NCI-H187 treated with DMSO at 0.1 percent for 48 hours (cell line): ENCODE data around the gene OR7G2.

Experiments used
- DNase-seq: peaks from one replicate; lab custom pipeline; 2025; lab: John Stamatoyannopoulos, UW

Gene OR7G2

DNA sequence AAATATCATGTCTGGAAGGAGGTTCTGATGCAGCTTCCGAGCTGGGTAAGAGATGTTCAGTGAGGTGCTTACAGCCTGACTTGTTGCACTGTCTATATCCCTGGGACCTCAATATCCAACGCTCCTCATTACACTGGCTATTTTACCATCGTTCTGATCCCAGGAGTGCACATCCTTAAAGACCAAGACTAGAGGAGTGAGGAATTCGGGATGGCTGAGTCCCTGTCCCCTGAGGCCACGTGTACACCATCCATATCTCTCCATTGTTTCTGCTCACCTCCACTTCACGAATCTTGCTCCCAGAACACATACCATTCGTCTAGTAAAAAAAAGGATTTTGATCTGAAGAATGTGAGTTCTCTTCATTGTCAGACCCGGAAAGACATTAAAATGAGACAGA, at the start of gene OR7G2:
OR7G2 (minus strand) TSS at position 101 of the 400 bp plus-strand sequence. CDS start 4,232 bp downstream, outside the sequence.
- DNase-seq = no peak

DNA sequence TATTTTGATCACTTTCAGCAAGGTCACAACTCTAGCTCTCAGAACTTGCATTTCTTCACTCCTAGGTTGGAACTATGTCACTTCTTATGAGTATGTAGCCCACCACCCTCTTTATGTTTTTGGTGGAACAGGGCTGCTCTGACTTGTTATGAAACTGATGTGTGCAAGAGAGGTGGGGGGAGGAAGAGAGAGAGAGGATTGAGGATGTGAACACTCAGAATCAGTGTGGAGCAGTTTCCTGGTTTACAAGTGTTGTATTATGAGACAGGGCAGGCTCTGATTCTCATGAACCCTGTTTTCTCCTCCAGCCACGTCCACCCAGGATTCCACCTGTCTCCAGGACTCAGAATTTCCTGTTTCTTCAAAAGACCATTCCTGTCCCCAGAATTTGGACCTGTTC, 49.0 kb upstream of the OR7G2 start:
- no peak for DNase-seq

DNA sequence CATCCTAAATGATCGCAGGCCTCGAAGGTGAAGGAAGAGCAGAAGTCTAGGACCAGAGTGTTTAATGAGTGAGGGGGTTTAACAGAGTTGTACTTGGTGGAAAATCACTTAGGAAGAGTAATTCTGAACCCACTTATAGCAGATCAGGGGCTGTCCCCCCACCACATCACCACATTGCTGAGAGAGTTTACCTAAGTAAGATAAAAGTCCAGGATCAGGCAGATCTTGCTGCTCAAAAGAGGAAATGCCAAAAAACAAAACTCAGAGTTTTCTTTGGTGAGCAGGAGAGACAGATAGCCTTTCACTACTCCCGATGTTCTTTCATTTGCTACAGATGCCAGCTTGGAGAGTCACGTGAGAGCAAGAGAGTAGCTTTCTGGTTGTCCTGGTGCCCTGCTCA, 48.3 kb upstream of the OR7G2 start:
- no peak for DNase-seq

DNA sequence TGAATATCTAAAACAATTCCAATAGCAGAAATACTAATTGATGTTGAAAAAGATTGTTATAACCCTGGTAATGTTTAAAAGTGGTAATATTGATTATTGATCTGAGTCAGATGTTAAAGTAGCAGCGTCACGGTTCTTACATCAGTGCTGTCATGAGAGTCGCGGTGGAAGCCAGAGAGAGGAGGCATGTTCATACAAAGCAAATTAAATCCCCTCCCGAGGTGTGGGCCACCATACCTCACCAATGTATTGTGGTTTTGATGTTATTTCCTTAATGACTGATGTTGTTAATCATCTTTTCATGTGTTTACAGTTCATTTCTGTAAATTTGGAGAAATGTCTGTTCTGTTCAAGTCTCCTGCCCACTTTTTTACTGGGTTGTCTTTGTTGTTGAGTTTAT, 44.1 kb upstream of the OR7G2 start:
- no peak for DNase-seq

DNA sequence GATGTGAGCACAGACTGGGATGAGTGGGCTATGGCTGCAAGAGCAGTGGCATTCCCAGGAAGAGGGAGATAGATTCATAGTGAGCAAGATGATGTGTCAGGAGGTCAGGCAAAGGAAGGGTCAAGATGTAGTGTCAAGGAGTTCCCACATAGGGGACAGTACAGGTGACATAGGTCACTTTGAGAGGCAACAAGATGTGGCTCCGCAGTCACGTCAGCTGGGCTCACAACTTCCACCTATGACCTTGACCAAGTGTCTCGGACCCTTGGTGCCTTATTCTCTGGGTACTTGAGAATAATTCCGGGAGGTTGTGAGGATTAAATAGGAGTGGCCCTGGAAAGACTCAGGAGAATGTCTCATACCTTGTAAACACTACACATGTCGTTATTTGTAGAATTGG, 43.4 kb upstream of the OR7G2 start:
- no peak for DNase-seq

DNA sequence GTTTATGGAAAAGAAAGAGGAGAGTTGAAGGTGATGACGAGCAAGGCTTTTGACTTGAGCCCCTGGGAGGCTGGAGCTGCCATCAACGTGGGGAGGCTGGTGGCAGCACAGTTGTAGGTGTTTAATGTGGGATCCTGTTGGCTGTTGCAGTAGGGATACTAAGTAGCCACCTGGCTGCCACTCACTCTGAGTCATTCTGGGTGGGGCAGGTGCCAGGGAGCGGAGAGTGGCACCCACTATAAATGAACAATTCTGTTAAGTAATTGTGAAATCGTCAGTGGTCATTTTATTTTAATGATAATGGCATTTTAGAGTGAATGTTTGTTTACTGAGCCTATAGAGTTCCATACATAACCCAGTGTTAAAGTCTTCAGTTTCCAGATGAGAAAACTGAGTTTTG, 42.7 kb upstream of the OR7G2 start:
- DNase-seq = no peak

DNA sequence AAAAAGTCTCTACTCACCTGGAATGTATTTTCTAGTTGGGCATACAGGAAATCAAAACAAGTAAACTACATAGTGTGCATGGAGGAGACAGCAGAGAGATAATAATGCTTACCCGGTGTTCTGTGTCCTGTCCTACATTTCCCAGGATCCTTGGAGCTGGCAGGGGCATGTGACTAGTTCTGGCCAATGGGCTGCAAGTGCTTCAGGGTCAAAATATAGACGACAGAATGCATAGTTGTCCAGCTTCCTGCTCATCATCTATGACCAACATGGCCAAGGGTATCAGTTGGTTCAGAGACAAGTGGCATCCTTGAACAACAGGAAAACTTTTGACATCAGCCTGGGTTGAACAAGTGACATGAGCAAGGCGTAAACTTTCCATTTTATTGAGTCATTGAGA, 41.4 kb upstream of the OR7G2 start:
- no peak for DNase-seq

DNA sequence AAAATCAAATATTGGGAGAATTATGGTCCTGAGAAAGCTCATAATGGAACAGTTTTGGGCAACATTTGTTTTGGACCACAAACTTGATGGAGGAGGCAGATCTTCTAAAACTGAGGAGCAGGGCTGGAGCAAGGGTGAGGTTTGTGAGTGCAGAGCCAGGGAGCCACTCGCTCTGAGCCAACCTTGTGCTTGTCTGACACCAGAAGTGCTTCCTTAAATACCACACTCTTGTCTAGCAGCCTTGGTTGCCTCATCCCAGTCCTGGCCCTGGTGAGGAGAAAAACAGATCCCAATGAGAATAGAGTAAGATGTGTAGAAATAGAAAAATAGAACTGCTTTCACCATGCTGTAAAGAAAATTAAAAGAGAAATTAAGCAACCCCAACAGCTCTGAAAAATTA, 39.6 kb upstream of the OR7G2 start:
- DNase-seq = no peak

DNA sequence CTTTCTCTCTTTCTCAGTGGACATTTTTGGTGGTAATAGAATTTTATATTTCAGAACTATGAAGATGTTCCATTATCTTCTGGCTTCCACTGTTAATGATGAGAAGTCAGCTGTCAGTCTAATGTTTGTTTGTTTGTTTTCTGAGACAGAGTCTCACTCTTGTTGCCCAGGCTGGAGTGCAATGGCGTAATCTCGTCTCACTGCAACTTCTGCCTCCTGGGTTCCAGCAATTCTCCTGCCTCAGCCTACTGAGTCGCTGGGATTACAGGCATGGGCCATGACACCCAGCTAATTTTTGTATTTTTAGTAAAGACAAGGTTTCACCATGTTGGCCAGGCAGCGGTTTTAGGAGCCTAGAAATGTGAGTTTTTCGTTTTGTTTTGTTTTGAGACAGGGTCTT, 37.6 kb upstream of the OR7G2 start:
- DNase-seq = no peak

DNA sequence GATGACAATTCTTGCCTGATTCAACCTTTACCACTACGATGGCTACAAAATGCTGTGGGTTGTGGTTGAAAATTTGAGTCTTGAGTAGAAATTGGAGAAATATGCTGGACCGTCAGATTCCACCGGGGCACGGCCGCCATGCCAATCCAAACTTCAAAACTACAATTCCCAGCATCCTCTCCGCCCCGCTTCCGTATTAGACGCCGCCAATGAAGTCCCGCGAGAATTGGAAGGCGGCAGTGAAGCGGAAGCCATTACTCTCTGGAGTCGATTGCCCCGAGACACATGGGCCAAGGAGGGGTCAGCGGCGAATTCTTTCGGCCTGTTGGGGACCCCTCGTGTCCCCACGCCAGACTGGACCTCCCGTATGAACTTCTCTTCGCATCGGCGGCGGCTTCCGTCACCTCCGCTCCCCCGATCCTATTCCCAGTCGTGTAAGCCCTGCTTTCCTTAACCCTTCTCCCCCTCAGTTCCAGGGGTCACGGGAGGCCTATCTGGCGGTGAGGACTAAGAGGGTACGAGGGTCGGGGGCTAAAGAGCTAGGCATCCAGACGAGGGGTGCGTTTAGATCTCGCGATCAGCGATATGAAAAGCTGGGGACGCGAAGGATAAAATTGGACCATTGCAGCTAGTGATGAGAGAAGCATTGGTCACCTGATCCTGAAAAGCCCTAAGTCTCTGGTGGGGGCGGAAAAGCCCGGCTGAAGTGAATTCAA, 33.0 kb upstream of the OR7G2 start, which contains the start of gene ZNF317:
ZNF317 (plus strand) TSS at position 239 of the 716 bp plus-strand sequence. CDS start 15,620 bp downstream, outside the sequence.
- DNase-seq = peak; percentile 66

DNA sequence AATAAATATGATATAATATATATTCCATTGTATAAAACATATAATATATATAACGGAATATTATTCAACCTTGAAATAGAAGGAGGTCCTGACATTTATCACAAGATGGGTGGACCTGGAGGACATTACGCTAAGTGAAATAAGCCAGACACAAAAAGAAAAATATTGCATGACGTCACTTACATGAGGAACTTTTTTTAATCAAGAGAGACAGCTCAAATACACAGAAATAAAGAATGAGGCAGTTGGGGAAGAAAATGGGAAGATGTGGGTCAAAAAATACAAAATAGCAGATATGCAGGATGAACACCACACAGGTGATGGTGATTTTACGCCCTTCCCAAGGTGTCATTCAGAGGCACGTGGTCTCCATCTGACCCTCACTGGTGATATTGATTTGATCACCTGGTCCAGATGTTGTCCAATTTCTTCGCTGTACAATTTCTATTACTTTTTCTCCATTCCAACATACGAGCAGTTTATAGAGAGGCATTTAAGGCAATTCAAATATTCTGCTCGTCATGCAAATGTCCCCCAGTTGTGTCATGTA, 32.4 kb upstream of the OR7G2 start:
- no peak for DNase-seq

DNA sequence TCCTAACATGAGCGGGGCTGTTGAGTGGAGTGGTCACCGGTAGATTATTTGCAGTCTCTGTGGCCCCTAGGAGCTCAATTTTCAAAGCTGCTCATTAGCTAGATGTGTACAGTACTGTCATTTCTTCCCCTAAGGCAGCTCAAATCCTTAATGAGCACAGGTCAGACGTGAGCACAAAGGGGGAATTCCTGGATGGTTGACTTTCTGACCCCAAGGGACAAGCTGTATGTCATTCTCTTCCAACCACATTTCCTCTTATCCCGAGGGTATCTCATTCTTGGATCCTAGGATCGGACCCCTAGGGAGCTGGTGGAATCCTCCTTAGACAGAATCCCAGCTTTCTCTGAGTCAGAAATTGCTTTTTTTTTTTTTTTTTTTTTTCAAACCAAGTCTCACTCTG, 25.1 kb upstream of the OR7G2 start:
- DNase-seq = no peak

DNA sequence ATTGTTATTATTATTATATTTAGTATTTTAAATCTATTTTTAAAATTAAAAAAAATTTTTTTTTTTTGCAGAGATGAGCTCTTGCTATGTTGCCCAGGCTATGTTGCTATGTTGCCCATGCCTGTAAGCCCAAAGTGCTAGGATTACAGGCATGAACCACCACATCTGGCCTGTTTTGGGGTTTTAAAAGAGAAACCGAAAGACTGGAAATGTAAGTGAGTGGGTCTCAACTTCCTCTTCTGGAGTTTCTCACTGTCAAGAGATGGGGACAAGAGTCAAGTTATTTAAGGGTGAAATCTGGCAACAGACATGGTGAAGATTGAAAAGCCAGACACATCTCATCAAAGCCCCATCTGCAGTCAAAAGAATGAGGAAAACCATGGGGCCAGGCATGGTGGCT, 23.7 kb upstream of the OR7G2 start:
- DNase-seq = no peak

DNA sequence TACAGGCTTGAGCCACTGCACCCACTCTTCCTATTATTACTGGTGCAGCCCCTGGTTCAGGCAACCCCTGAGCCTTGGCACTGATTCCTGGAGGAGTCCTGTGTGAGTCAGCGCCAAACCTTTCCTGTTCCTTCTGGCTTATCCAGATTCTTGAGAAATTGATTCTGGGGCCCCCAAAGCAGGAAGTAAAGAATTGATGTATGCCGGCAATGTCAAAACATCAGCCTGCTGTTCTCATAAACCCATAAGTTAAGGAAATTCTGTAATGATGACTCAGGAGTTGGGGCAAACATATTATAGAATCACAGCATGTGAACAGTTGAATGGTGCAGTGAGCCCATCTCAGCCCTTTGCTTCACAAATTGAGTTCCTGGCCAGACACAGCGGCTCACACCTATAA, 20.9 kb upstream of the OR7G2 start:
- no peak for DNase-seq

DNA sequence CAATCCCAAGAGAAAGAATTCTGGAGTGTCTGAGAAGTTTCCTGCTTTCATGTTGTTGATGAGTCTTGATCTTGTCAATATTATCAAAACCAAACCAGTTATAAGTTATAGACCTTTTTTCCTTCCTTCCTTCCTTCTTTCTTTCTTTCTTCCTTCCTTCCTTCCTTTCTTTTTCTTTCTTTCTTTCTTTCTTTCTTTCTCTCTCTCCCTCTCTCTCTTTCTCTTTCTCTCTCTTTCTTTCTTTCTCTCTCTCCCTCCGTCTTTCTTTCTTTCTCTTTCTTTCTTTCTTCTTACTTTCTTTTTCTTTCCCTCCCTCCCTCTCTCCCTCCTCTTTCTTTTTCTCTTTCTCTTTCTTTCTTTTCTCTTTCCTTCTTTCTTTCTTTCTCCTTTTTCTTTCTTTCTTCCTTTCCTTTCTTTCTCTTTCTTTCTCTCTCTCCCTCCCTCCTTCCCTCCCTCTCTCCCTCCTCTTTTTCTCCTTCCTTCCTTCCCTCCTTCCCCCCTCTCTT, 19.7 kb upstream of the OR7G2 start, which contains the start of gene OR7G3:
OR7G3 (minus strand) TSS at position 51 of the 506 bp plus-strand sequence; CDS start at position 51, 0 bp downstream.
- no peak for DNase-seq

DNA sequence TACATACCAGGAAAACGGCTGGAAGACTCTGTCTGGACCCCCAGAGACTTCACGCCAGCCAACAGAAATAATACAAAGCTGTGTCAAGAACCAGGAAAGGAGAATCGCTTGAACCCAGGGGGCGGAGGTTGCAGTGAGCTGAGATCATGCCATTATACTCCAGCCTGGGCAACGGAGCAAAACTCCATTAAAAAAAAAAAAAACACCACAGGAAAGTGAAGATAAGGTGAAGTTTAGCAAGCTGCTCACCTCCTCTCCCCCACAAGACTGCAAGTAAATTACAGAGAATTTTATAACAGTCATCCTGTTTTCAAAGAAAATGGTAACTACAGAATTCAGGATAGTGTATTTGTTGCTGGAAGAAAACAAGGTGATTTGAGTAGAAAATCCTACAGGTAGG, 9.3 kb upstream of the OR7G2 start:
- DNase-seq = no peak

DNA sequence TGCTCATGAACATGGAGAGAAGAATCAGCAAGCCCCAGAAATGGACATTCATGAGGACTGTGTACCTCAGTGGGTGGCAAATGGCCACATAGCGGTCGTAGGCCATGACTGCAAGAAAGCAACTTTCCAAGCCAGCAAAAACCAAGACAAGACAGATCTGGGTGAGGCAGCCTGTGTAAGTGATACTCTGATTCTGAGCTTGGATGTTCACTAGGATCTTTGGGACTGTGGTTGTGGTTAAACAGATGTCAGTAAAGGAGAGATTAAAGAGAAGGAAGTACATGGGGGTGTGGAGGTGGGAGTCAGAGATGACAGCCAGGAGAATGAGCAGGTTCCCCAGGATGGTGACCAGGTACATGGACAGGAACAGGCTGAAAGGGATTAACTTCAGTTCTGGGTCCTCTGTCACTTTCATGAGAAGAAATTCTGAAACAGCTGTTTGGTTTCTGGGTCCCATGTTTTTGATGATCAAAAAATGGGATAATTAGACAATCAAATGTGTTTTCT, 8.1 kb upstream of the OR7G2 start, which contains the start of gene OR7G1:
OR7G1 (minus strand) TSS at position 457 of the 507 bp plus-strand sequence; CDS start at position 457, 0 bp downstream.
- no peak for DNase-seq

DNA sequence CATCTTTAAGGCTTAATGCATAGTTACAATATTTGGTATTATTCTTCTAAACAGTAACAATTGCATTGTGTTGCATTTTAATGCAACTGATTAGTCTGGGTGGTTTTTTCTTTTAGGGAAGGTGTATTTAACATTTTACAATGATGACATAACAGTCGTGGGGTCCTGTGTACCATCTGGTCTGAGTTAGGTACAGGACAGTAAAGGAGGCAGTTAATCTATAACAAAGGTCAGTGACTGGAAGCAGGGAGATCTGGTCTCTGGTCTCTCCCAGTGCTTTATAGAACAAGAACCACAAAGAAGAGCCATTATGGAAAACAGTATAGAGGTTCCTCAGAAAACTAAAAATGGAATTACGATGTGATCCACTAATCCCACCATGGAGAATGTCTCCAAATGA, 2.7 kb upstream of the OR7G2 start:
- DNase-seq = no peak

DNA sequence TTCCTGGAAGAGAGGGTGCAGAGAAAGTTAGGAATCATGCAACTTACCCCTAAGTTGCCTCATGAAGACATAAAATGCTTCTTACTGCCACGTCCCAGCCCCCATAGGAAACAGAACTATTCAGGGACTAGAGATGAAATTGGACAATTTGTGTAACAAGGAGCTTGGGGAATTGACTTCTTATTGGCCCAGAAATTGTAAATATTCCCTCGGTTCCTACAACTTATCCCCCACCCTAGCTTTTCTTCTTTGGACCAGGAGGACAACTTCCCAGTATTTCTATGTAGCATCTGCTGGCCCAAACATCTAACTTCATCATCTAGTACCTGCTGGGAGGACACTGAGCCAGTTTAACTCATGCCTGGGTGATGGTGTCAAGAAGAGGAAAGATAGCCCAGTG, 20.5 kb downstream of the OR7G2 start, which contains the start of gene OR1M1:
OR1M1 (plus strand) TSS at position 301 of the 400 bp plus-strand sequence. CDS start 6,184 bp downstream, outside the sequence.
- no peak for DNase-seq

DNA sequence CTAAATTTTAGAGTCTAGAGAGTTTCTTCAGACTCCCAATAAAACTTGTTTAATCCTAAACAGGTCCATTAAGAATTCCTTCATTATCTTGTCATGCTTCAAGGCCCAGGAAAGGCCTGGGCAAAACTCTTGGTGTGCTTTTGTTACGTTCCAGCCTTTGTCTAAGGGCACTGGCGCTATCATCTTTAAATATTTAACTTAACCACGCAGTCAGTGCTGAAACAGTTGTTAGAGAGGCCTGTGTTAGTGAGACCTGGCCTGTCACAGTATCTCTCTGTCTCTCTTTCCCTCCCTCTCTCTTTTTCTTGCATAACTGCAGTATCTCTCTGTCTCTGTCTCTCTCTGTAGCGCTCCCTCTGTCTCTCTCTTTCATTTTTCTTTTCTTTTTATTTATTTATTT, 28.6 kb downstream of the OR7G2 start:
- no peak for DNase-seq

DNA sequence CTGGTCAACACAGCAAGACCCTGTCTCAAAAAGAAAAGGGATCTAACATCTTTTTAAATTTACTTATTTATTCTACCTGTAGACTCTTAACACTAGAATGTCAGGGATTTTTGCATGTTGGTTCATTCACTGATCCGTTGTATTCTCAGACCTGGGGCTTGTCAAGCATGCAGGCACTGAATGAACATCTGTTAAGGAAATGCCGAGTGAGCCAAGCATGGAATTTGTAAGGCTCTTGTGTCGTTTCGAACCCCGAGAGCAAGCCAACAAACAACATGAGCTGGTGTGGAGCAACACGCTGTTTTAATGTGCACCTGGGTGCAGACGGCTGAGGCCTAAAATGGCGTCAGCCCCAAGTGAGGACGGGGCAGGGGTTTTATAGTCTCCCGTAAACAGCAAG, 30.4 kb downstream of the OR7G2 start:
- DNase-seq = no peak

DNA sequence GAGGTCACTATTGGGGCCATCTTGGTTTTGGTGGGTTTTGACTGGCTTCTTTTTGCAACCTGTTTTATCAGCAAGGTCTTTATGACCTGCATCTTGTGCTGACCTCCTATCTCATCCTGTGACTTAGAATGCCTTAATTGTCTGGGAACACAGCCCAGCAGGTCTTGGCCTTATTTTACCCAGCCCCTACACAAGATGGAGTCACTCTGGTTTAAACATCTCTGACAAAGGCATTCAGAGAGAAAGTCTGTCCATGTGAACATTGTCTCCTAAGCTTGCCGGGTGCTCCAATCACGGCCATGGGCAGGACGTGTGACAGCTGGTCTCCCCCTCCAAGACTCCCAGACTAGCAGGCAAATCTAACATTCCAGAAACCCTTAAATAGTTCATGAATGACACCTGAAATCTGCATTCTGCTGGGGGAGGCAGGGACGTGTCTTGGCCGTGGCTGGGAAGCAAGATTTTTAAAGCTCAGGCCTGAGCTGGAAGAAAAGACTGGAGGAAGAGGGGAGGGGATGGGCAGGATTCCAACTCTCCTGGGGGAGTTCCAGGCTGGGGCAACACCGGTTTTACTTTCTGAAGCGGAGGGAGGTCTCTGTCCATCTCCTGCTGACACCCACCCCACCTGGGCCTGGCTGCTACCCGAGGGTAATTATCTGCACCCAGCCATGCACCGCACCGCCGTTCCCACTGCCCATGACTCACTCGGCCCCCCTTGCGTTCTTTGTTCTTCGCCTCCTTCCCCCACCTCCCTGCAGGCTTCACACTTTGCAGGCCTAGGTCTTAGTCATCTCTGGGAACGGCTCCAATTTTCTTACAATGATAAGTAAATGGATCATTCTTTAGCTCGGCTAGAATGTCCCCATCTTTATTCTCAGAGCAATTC, 32.0 kb downstream of the OR7G2 start:
- DNase-seq = no peak
